ENCODE results near the gene WDR64. TPM values are rescaled to one million over a fixed set of nuclear protein-coding genes. Genes with fewer than 3 reads are reported as not detected.

The WDR64 gene
- total RNA-seq, 6 donors from 2014 or later = 0.20 TPM; not detected in 5

- TF ChIP-seq POLR2A (IDR thresholded peaks at IDR 0.05) (no peak), POLR2AphosphoS5 (IDR thresholded peaks at IDR 0.05) (no peak), EP300 (IDR thresholded peaks at IDR 0.05) (no peak)
- TF ChIP-seq, protein P1, sequence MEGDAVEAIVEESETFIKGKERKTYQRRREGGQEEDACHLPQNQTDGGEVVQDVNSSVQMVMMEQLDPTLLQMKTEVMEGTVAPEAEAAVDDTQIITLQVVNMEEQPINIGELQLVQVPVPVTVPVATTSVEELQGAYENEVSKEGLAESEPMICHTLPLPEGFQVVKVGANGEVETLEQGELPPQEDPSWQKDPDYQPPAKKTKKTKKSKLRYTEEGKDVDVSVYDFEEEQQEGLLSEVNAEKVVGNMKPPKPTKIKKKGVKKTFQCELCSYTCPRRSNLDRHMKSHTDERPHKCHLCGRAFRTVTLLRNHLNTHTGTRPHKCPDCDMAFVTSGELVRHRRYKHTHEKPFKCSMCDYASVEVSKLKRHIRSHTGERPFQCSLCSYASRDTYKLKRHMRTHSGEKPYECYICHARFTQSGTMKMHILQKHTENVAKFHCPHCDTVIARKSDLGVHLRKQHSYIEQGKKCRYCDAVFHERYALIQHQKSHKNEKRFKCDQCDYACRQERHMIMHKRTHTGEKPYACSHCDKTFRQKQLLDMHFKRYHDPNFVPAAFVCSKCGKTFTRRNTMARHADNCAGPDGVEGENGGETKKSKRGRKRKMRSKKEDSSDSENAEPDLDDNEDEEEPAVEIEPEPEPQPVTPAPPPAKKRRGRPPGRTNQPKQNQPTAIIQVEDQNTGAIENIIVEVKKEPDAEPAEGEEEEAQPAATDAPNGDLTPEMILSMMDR (IDR thresholded peaks at IDR 0.05) = no peak
- Histone ChIP-seq H3K27ac (no peak overlapping the region), H3K4me3 (no peak overlapping the region), H3K36me3 (no peaks in the 10 kb centered on the region), H3K4me1 (peaks cover 13 to 21% (median 19%) of the 10 kb centered on the region in 4 donors), H3K9me3 (no peaks in the 10 kb centered on the region), H3K27me3 (no peaks in the 10 kb centered on the region)
- no peak for ATAC-seq (ENCODE audit: low FRiP score in 2 of 2)
- DNase-seq = no peak
Measured at GRCh38 chr1:241607497-241607896, 44.6 kb upstream of the WDR64 start.

DNA sequence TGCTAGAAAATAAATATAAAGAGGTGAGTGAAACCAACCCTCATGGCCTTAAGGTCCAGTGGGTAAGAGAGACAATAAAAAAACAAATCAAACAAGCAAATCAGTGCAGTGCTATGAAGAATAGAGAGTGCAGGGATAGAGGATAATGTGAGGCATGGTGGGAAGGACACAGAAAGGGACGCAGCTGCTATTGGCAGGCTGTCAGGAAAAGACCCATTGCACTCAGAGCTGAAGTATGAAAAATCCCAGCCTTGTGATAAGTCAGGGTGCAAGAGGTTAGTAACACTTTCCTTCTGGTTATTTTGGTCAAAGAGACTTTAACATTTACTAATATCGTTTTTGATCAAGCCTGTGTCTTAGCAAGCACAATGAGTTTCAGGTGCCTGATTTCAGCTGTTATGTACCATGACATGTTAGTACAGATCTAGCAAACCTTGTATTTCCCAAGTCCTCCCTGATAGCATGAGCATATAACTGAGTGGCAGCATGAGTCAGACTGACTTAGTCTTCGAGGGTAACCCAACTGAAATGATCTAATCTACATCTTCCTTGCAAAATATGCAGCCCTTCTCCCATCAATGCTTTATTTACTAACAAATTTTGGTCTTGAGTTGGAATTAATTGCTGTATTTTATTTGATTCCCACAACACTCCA is 43.6 kb upstream of the WDR64 start:
- Histone ChIP-seq H3K4me3 (no peak overlapping the region), H3K4me1 (peaks cover 13 to 21% (median 19%) of the 10 kb centered on the region in 4 donors), H3K36me3 (no peaks in the 10 kb centered on the region), H3K27me3 (no peaks in the 10 kb centered on the region), H3K9me3 (no peaks in the 10 kb centered on the region), H3K27ac (no peak overlapping the region)
- TF ChIP-seq EP300 (IDR thresholded peaks at IDR 0.05) (no peak), POLR2A (IDR thresholded peaks at IDR 0.05) (no peak), POLR2AphosphoS5 (IDR thresholded peaks at IDR 0.05) (no peak)
- TF ChIP-seq, protein P1 (IDR thresholded peaks at IDR 0.05) = no peak
- 51 to 62% methylated on average over 3 of the region's 3 CpGs for WGBS, 2 donors
- DNase-seq = no peak
- ATAC-seq (ENCODE audit: low FRiP score in 2 of 2) = no peak

GRCh38 chr1:241610056-241610815 is 41.8 kb upstream of the WDR64 start:
- Histone ChIP-seq H3K27me3 (no peaks in the 10 kb centered on the region), H3K4me1 (peaks cover 13 to 21% (median 19%) of the 10 kb centered on the region in 4 donors), H3K9me3 (no peaks in the 10 kb centered on the region), H3K4me3 (no peak overlapping the region), H3K36me3 (no peaks in the 10 kb centered on the region), H3K27ac (no peak overlapping the region)
- peak in 1 of 2 donors; percentile 2 for ATAC-seq (ENCODE audit: low FRiP score in 2 of 2)
- TF ChIP-seq POLR2A (IDR thresholded peaks at IDR 0.05) (no peak), POLR2AphosphoS5 (IDR thresholded peaks at IDR 0.05) (no peak), EP300 (IDR thresholded peaks at IDR 0.05) (no peak)
- TF ChIP-seq, protein P1 (IDR thresholded peaks at IDR 0.05) = no peak
- WGBS, 2 donors = 37 to 42% methylated on average over 8 of the region's 8 CpGs
- no peak for DNase-seq

DNA sequence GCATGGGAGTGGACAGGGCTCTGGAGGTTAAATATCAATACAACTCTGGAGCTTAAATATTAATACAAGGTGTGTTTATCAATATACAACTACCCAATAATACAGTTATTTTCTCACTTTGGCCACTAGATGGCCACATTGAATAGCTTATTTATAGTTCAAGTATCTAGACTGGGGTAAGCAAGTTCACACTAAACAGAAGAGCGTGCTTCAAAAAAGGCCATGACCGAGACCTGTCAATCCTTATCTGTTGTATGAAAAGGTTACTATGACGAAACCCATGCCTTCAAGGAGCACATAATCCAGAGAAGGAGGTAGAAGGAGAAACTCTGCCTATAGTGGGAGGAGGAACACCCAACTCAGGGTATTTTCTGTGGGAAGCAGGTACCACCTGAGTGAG is 41.0 kb upstream of the WDR64 start:
- Histone ChIP-seq H3K9me3 (no peaks in the 10 kb centered on the region), H3K36me3 (no peaks in the 10 kb centered on the region), H3K27ac (no peak overlapping the region), H3K4me1 (peaks cover 13 to 21% (median 19%) of the 10 kb centered on the region in 4 donors), H3K27me3 (no peaks in the 10 kb centered on the region), H3K4me3 (no peak overlapping the region)
- DNase-seq (peak in 1 of 2 donors; percentile 29), ATAC-seq (ENCODE audit: low FRiP score in 2 of 2) (peak; percentile 75 to 91)
- 15 to 18% methylated on average over 3 of the region's 3 CpGs for WGBS, 2 donors
- TF ChIP-seq EP300 (IDR thresholded peaks at IDR 0.05) = no peak
- TF ChIP-seq, protein P1 (IDR thresholded peaks at IDR 0.05) = peak; percentile 34 to 79 (median 70)
- no peak for TF ChIP-seq POLR2AphosphoS5 (IDR thresholded peaks at IDR 0.05)
- TF ChIP-seq POLR2A (IDR thresholded peaks at IDR 0.05) = no peak

All from upper lobe of left lung (tissue), 6 donors.